Right renal pelvis (tissue), 4 donors: ENCODE data around the gene ABHD17C. TPM values are rescaled to one million over a fixed set of nuclear protein-coding genes. Genes with fewer than 3 reads are reported as not detected.

ENCODE experiments used
- DNase-seq, 4 donors: peaks; one replicate each; pipeline ENCODE4 v3.0.0-alpha.2; 2013; ENCODE audit warnings: low read depth in 4 of 4, low spot score in 3 of 4, missing footprints in 1 of 4
- polyA plus RNA-seq, 4 donors: library from polyadenylated mRNA; unstranded; fragments of 120-200 nt; gene quantifications; one replicate each; pipeline ENCODE4 v1.2.1, GENCODE V29; 2013; ENCODE audit not compliant: insufficient read length in 4 of 4

Gene ABHD17C
- polyA plus RNA-seq, 4 donors, result 33.9 to 43.3 (median 36.9) TPM

DNA sequence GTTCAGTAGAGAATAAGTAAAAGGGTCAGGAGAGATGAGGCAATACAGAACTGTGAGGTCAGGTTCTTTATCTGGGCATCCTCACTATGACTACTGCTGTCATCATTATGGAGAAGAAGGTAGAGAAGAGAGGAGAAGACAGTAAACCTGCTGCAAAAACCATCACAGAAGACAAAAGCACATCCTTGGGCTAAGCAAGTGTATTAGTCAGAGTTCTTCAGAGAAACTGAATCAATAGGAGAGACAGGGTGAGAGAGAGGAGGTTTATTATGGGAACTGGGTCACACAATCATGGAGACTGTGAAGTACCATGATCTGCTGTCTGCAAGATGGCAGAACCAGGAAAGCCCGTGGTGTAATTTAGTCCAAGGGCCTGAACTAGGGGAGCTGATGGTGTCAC is 9.5 kb upstream of the ABHD17C start:
- no peak for DNase-seq

- DNase-seq, result no peak
Measured at GRCh38 chr15:80689294-80689693, 5.8 kb upstream of the ABHD17C start.

DNA sequence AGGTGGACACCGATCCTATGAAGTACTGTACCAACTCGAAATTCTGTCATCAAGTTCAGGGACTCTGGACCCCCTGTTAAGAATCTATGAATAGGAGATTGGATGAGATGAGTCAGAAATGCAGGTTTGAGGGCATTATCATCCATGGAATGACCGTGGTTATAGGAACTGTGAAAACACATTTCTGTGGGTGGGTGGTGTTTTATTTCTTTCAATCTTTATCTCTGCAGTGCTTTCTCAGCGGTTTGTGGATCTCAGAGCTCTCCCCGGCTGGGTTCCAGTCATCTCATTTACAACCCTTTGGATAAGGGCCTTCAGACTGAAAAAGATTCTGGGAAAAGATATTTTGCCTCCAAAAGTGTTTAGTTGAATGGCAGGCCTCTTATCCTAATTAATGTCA is 5.4 kb upstream of the ABHD17C start:
- no peak for DNase-seq

GRCh38 chr15:80691575-80691974 is 3.5 kb upstream of the ABHD17C start:
- no peak for DNase-seq

DNA sequence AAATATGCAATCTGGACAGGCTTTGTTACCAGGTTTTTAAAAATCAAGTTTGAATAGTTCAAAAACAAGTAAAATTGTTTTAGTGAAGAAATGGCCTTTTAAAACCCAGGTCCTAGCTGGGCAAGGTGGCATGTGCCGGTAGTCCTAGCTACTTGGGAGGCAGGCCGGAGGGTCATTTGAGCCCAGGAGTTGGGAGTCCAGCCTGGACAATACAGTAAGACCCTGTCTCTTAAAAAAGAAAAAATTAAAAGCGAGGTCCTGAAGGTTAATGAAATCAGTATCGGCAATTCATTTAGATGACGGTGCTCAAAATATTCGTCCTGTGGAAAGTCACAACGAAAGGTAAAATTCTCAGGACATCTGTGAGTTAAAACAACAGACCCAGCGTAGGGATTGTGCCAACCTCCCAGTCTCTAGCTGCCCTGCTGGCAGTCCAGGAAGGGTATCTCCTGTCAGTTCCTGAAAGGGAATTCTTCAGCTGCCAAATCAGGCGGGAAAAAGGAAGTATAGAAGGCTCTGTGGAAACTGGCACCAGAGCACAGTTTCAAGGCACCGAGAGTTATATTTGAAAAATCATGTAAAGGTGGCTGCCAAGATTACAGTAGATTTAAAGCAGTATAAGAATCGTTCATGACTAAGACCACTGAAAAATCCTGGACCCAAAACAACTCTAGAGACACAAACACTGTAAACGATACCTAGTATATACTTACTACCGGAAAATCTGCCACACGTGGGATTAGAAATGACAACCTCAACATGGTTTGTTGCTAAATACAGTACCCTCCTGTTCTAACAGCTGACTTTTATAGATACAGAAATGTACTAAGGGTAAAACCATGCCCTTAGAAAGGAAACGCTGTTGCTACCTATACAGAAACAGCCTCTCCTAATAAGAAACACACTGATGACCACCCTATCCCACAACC is 1.2 kb upstream of the ABHD17C start:
- DNase-seq, result no peak

- no peak for DNase-seq
Measured at GRCh38 chr15:80694611-80695098, 455 bp upstream of the ABHD17C start.

DNA sequence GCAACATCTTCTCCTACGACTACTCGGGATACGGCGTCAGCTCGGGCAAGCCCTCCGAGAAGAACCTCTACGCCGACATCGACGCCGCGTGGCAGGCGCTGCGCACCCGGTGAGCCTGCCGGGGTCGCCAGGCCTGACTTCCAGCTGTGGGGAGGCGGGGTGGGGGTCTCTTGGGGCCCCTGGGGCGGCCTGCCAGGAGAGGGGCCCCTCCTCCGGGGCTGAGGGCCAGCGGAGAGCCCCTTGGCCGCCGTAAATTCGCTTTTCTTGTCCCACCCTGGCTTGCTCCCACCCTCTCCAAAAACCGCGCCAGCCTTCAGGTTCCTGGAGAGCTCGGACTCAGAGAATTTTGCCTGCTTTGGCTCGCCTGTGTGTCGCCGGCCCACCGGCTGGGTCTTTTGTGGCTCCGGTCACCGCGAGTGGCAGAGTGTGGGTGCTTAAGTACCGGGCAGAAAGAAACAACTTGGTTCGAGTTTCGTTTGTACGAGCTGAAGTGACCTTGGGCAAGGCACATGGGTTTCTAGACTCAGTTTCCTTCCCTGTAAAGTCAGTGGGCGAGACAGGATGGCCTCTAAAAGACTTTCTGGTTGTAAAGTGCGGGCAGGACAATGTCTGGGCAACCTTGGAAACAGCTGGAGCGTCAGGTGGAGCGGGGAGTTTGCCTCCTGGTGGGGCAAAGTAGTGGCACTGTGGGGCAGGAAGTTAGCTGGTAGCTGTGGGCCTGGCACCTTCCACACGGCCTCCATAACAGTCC is 976 bp downstream of the ABHD17C start:
- no peak for DNase-seq

DNA sequence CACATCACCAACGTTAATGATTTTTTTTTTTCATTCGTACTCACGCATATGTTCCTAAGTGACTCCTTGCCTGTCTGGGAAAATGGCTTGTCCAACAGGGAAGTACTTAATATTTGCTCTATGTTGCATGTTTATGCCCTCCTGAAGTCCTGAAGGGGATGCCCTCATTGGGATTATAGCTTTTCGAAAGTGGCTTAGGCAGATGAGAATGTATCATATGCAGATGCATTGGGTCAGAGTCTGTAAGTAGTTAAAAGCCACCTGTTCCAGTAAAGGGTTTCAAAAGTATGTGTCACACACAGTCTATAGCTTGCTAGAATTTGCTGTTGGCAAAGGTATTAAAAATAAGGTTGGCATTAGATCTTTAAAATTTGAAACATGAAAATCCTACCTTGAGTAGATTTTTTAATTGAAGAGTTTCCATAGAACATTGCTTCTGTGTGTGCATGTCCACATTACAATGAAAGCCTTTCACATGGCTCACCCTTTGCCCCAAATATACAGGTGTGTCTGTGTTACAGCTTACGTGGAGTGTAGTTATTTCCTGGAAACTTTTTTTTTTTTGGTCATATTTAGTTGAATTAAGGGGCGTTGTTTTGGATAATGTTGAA is 2.1 kb downstream of the ABHD17C start:
- DNase-seq, result no peak

DNA sequence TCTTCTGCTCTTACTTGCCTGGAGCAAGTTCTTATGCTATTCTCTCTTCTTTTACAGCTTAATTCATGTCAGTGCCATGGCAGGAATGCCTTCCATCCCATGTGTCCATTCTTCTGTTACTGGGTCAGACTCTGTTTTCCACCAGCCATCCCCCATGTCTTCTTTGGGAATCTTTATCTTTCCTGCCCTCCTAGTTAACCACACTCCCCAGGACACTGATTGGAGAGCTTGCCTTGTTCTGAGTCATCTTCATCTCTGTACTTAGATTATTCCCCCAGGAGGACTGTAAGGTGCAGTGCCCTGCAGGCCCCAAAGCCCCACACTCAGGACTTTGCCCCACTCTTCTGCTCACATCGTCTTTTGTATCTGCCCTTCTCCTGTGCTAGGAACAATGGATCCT is 3.6 kb downstream of the ABHD17C start:
- DNase-seq, result no peak

GRCh38 chr15:80699981-80700380 is 4.9 kb downstream of the ABHD17C start:
- no peak for DNase-seq

DNA sequence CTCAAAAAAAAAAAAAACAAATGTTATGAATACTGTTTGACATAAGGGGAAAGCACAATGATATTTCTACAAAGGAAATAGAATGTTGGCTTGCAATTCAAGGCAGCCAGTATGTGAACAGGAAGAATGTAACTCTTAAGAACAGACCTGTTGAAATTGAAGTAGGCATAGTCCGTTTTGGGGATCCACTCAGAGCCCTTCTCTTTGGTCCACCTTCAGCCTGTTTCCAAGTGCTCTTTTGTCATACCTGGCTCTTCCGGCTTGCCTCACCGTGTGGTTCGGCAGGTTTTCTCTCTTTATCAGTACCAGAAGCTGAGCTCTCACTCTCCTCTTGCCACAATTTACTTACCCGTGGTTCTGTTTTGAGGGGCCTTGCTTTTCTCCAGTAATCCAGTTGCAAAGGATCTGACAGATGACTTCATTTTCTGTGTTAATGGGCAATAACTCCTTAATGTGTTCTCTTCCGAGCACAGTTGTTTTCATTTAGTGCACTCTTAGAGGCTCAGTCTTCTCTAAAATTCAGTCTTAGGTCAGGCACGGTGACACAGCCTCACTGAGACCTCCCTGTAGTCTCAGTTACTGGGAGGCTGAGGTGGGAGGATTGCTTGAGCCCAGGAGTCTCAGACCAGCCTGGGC is 6.7 kb downstream of the ABHD17C start:
- no peak for DNase-seq

- DNase-seq, result no peak
Measured at GRCh38 chr15:80703081-80703480, 8.0 kb downstream of the ABHD17C start.

DNA sequence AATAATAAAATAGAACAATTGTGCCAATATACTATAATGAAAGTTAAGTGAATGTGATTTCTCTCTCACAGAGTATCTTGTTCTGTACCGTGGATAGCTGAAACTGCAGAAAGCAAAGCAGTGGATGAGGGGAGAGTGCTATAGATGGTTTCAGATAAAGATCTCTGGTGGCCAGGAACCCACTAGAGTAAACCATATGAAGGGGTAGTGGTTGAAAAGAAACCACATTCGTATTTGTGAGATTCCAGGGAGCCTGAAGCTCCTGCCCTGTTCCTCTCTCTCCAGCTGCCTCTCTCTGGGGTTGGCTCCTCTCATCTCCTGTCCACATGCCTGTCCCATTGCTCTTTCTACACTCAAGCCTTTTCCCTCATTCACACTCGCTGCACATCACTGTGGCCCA is 8.9 kb downstream of the ABHD17C start:
- DNase-seq, result no peak

- no peak for DNase-seq
Measured at GRCh38 chr15:80706161-80706560, 11.1 kb downstream of the ABHD17C start.

DNA sequence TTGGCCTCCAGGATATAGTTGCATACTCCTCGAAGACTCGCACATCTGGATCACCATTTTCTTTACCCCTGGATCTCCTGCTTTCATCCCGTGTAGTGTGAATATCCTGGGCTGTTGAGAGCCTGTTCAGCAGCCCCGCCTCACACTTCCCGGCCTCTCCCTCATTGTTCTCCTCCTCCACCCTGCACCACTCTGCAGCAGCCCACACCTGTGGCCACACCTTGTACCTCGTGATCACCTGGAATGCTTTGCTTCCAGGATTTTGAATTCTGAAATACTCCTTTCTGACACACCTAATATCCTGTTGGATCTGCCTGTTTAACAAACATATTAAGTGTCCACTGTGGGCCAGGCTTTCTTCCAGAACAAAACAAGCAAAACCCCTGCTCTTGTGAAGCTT is 14.4 kb downstream of the ABHD17C start:
- DNase-seq, result no peak

- DNase-seq, result no peak
Measured at GRCh38 chr15:80710635-80711554, 15.8 kb downstream of the ABHD17C start.

GRCh38 chr15:80711886-80712285 is 16.8 kb downstream of the ABHD17C start:
- DNase-seq, result no peak

GRCh38 chr15:80712956-80713355 is 17.8 kb downstream of the ABHD17C start:
- DNase-seq, result no peak

DNA sequence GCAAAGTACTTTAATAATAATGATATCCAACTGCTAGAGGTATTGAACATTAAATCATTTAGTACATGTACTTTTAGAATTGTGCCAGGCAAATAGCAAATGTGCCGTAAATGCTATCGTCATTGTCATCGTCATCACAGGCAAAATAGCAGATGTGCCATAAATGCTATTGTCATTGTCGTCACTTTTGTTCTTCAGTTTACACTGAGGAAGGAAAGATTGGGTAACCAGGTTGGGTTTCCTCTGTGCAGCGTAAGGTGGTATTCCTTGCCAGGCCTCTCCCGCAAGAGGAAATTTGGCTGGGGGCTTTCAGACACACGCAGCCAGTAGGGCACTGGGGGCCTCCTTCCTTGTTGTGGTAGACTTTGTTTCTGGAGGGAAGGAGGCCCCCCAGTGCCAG is 26.4 kb downstream of the ABHD17C start:
- no peak for DNase-seq

DNA sequence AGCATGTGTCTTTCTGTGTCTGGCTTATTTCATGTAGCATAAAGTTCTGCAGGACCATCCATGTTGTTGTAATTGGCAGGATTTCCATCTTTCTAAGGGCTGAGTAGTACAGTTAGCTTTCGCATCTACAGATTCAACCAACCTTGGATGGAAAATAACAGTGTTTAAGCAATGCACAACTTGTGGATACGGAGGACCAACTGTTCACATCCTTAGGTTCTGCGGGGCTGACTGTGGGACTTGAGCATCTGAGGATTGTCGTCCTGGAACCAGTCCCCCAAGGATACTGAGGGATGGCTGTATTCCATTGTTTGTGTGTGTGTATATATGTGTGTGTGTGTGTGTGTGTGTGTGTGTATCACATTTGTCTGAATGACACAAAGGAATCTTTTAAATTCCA is 27.7 kb downstream of the ABHD17C start:
- no peak for DNase-seq
